ENCODE results near the gene GALNT4.

DNA sequence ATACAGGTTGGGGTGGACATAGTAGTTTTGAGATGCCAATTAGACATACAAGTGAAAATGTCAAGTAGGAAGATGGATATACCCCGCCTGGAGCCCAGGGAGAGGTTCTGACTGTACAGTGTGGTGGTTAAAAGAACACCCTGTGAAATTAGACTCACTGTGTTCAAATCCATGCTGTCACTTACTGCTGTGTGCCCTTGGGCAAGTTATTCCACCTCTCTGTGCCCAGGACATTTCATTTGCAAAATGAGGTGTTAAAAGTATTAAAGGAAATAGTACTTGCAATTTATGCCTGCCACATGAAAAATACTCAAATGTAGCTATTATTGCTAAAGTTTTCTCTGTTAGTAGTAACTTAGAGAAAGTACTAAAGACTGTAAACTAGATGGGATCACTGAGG is 18.5 kb downstream of the GALNT4 start:
- TF ChIP-seq, protein P1, sequence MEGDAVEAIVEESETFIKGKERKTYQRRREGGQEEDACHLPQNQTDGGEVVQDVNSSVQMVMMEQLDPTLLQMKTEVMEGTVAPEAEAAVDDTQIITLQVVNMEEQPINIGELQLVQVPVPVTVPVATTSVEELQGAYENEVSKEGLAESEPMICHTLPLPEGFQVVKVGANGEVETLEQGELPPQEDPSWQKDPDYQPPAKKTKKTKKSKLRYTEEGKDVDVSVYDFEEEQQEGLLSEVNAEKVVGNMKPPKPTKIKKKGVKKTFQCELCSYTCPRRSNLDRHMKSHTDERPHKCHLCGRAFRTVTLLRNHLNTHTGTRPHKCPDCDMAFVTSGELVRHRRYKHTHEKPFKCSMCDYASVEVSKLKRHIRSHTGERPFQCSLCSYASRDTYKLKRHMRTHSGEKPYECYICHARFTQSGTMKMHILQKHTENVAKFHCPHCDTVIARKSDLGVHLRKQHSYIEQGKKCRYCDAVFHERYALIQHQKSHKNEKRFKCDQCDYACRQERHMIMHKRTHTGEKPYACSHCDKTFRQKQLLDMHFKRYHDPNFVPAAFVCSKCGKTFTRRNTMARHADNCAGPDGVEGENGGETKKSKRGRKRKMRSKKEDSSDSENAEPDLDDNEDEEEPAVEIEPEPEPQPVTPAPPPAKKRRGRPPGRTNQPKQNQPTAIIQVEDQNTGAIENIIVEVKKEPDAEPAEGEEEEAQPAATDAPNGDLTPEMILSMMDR (IDR thresholded peaks at IDR 0.05; ENCODE audit: insufficient read depth, low read length, poor library complexity, severe bottlenecking) = no peak
- TF ChIP-seq EZH2phosphoT487 (conservative IDR thresholded peaks at IDR 0.05; ENCODE audit: low read length) = no peak

Measured in SU-DHL-6 (cell line).